T-helper 2 cell treated with Interferon-gamma antibody and Interleukin-4, amounts not matched to agents 5 μg/mL and 100 μg/mL, for 36 hours (primary cell): ENCODE measurements around the gene MED9.

Experiments used
- DNase-seq: peaks from one replicate; pipeline ENCODE4 v3.0.0; 2021; ENCODE audit warnings: low spot score
- H3K27ac Mint-ChIP-seq: one replicate; pipeline ENCODE4 v1.8.0; 2021; ENCODE audit warnings: mild to moderate bottlenecking, mixed read lengths
- H3K27me3 Mint-ChIP-seq: one replicate; pipeline ENCODE4 v1.8.0; 2021; ENCODE audit warnings: low read depth, mixed read lengths
- H3K36me3 Mint-ChIP-seq: one replicate; pipeline ENCODE4 v1.8.0; 2021; ENCODE audit warnings: low read depth, mixed read lengths
- H3K4me1 Mint-ChIP-seq: one replicate; pipeline ENCODE4 v1.8.0; 2021; ENCODE audit warnings: low read depth, mixed read lengths
- H3K4me3 Mint-ChIP-seq: one replicate; pipeline ENCODE4 v1.8.0; 2022; ENCODE audit warnings: mild to moderate bottlenecking, moderate library complexity, mixed read lengths
- H3K9me3 Mint-ChIP-seq: one replicate; pipeline ENCODE4 v1.8.0; 2021; ENCODE audit warnings: mixed read lengths

The MED9 gene

DNA sequence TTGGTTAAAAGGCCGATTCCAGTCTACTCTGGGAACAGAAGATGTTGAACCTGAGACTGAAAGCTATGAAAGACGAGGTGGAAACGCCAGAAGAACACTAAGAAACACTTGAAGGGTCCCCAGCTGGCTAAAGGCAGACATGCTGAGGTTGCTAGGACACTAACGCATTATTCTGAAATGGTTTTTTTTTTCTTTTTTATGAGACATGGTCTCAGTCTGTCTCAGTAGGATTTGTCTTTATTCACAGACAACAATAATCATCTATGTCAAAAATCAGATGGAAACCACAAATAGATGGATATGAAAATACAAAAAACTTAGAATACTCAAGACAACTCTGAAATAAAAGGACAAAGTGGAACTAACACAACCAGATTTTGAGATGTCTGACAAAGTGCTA, 54.4 kb downstream of the MED9 start:
- no peaks in the 10 kb centered on the region for H3K9me3 Mint-ChIP-seq

DNA sequence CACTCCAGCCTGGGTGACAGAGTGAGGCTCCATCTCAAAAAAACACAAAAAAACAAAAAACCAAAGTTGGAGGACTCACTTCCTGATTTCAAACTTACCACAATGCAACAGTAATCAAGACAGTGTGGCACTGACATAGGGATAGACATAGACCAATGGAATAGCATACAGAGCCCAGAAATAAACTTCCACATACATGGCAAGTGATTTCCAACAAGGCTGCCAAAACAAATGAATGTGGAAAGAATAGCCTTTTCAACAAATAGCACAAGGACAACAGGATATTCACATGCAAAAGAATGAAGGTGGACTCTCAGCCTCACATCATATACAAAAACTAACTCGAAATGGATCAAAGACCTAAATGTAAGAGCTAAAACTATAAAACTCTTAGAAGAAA, 56.2 kb downstream of the MED9 start:
- H3K27ac Mint-ChIP-seq: no peak overlapping the region
- H3K4me1 Mint-ChIP-seq: no peaks in the 10 kb centered on the region
- DNase-seq: no peak
- peaks cover 3% of the 10 kb centered on the region for H3K27me3 Mint-ChIP-seq
- no peaks in the 10 kb centered on the region for H3K9me3 Mint-ChIP-seq
- H3K36me3 Mint-ChIP-seq: no peaks in the 10 kb centered on the region
- no peak overlapping the region for H3K4me3 Mint-ChIP-seq

More for the DNA sequence above, 54.4 kb downstream of the MED9 start:
- H3K27ac Mint-ChIP-seq: no peak overlapping the region
- H3K4me1 Mint-ChIP-seq: no peaks in the 10 kb centered on the region
- peaks cover 3% of the 10 kb centered on the region for H3K27me3 Mint-ChIP-seq
- no peaks in the 10 kb centered on the region for H3K36me3 Mint-ChIP-seq
- no peak for DNase-seq
- no peak overlapping the region for H3K4me3 Mint-ChIP-seq

DNA sequence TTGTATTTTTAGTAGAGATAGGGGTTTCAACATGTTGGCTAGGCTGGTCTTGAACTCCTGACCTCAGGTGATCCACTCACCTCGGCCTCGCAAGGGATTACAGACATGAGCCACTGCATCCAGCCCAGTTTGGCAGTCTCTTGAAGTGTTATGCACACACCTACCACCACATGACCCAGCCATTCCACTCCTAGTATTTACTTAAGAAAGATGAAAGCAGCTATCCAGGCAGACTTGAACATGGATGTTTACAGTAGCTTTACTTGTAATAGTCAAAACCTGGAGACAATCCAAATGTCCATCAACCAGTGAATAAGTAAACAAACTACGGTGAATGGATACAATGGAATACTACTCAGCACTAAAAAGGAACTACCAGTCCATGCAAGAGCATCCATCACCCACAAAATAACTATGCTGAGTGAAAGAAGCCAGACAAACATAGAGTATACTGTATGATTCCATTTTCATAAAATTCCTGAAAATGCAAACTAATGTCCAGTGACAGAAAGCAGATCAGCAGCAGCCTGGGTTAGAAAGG, 57.2 kb downstream of the MED9 start:
- Mint-ChIP-seq H3K36me3 (no peaks in the 10 kb centered on the region), H3K4me1 (no peaks in the 10 kb centered on the region), H3K27ac (no peak overlapping the region), H3K4me3 (no peak overlapping the region), H3K27me3 (peaks cover 3% of the 10 kb centered on the region), H3K9me3 (no peaks in the 10 kb centered on the region)
- DNase-seq: no peak

DNA sequence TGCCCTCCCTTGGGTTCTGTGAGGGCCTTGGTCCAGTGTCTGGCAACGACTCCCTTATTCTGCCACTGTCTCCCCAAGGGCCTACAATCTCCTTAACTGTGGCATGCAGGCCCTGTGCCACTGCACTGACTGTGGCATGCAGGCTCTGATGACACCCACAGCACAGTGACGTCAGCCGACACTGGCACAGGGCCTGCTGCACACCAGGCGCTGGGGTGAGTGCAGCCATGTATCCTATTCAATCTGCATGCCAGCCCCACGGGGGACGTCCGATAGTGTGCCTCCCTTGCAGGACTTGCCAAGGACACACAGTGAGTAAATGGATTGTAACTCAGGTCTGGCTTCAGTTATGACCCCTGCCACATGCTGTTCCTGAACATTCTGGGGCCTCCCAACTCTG, 59.2 kb downstream of the MED9 start:
- Mint-ChIP-seq H3K27me3 (peaks cover 3% of the 10 kb centered on the region), H3K9me3 (no peaks in the 10 kb centered on the region), H3K27ac (no peak overlapping the region), H3K4me1 (no peaks in the 10 kb centered on the region), H3K36me3 (no peaks in the 10 kb centered on the region), H3K4me3 (no peak overlapping the region)
- DNase-seq: no peak

DNA sequence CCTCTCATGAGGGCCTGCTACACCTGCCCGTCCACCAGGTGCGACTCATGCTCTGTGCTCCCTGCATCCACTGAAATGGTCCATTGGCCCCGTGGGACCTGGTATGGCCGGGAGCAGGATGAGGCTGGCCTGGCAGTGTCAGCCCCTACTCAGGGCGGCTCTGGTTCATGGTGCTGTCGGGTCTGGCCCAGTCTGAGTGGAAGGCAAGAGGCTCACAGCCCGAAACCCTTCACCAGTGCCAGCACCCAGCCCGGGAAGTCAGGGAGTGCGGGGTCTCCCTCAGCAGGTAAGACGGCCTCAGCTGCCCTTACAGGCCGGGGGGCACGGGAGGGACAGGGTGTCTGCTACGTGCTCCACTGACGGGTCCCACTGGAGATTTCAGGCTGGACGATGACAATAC, 59.9 kb downstream of the MED9 start:
- no peaks in the 10 kb centered on the region for H3K9me3 Mint-ChIP-seq
- H3K4me1 Mint-ChIP-seq: no peaks in the 10 kb centered on the region
- no peak overlapping the region for H3K27ac Mint-ChIP-seq
- H3K27me3 Mint-ChIP-seq: peaks cover 3% of the 10 kb centered on the region
- no peak overlapping the region for H3K4me3 Mint-ChIP-seq
- H3K36me3 Mint-ChIP-seq: no peaks in the 10 kb centered on the region
- no peak for DNase-seq

DNA sequence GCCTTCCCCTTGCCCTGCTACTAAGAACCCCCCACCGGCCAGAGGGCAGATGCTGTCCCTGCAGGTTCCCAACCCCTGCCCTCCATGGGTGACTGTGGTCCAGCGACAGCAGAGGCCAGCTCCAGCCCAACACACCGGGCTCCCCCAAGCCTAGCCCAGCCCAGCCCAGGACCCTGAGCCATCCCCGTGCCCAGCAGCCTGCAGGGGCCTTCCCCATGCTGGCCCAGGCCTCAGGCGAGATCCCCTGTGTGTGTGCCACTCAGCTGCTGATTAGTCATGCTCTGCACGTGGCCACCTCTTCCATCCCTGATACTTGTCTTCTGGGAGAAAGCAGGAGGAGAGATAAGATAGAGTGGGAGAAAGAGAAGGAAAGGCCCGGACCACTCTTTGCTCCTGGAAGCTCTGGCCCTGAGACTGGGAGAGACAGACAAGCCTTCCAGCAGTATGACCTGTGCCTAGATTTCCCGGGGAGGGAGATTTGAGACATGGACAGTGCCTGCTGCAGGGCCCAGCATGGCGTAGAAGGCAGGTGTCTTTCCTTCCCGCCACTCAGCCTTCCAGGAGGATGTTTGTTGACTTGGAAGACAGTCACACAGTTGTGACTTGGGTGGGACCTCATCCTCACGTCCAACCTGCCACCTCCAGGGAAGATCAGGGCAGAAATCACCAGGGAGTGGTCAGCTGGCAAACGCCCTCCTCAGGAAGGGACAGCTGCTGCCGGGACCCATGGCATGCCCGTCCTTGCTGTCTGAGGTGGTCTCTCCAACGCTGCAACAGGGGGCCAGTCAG, 60.7 kb downstream of the MED9 start:
- Mint-ChIP-seq H3K27ac (no peak overlapping the region), H3K4me3 (no peak overlapping the region), H3K9me3 (no peaks in the 10 kb centered on the region), H3K4me1 (no peaks in the 10 kb centered on the region), H3K36me3 (no peaks in the 10 kb centered on the region), H3K27me3 (no peaks in the 10 kb centered on the region)
- DNase-seq: no peak

DNA sequence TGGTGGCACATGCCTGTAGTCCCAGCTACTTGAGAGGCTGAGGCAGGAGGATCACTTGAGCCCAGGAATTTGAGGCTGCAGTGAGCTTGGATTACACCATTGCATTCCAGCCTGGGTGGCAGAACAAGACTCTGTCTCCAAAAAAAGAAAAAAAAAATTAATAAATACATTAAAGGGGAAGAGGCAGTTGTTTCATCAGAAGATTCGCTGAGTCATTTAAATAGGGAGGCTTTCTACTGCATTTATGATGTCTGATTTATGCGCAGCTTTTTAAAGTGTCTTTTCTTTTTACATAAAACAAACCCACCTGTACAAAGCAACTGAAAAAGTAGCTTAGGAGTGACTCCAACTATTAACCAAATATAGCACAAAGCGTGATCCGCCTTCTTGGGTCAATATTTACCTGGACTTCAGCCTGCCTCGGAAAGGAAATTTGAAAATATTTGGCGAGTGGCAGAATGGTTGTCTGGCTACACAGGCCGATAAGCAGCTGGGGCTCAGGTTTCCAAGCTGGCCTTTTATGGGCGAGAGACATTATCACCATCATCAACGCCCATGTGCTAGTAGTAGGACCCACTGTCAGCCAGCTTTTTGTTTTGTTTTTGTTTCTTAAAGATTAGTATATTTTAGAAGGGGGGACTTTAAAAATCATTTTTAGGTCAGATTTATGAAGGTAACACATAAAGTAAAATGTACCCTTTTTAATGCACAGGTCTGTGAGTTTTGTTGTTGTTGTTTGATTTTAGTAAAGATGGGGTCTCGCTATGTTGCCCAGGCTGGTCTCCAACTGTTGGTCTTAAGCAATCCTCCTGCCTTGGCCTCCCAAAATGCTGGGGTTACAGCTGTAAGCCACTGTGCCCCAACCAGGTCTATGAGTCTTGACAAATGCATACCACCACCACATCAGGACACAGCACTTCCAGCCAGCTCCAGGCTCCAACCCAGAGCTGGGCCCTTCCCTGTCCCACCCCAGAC, 61.9 kb downstream of the MED9 start:
- no peak for DNase-seq
- H3K4me3 Mint-ChIP-seq: no peak overlapping the region
- H3K4me1 Mint-ChIP-seq: no peaks in the 10 kb centered on the region
- H3K36me3 Mint-ChIP-seq: no peaks in the 10 kb centered on the region
- no peaks in the 10 kb centered on the region for H3K27me3 Mint-ChIP-seq
- H3K9me3 Mint-ChIP-seq: no peaks in the 10 kb centered on the region
- H3K27ac Mint-ChIP-seq: no peak overlapping the region

DNA sequence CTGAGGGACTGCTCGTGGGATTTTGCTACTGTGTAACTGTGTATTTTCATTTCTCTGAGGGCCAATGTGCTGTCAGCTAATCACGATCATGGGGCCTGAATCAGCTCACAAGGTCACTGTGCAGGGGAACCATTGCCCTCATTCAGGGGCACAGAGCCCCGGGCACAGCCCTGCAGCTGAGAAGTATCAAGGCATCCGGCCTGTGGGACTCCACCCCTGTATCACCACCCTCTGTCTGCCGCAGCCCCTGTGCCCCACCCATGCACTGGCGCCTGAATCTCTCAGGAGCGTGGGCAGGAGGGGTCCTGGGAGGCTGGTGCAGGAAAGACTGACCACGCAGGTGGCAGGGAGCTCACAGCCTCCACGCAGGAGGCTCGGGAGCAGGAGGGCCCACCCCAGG, 62.8 kb downstream of the MED9 start:
- no peaks in the 10 kb centered on the region for H3K9me3 Mint-ChIP-seq
- no peaks in the 10 kb centered on the region for H3K36me3 Mint-ChIP-seq
- no peaks in the 10 kb centered on the region for H3K4me1 Mint-ChIP-seq
- H3K27me3 Mint-ChIP-seq: no peaks in the 10 kb centered on the region
- no peak for DNase-seq
- H3K4me3 Mint-ChIP-seq: no peak overlapping the region
- no peak overlapping the region for H3K27ac Mint-ChIP-seq

DNA sequence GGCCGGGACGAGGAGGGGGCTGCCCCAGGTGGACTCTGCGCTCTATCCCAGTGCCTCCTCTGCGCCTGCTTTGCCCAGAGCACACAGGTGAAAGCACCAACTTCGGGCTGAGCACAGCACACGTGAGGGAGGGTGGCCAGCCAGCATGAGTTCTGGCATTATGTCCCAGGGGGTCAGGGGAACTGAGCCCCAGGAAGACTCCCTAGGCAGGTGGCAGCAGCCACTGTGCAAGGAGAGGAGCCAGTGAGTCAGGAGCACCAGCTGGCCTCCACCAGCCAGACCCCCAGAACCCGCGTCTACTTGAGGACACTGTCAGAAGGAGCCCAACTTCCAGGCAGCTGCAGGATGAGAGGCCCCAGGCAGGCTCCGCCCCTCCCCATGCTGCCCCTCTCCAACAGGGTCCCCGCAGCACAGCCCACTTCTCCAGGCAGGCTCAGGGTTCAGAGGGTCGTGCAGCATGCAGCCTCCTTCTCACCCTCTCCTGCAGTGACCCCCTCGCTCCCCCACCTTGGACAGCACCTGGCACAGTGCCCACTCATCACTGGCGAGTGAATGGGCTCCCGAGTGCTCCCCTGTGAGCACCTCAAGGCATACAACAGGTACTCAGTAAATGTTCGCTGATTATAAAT, 63.6 kb downstream of the MED9 start:
- Mint-ChIP-seq H3K4me3 (no peak overlapping the region), H3K36me3 (no peaks in the 10 kb centered on the region), H3K4me1 (no peaks in the 10 kb centered on the region), H3K27me3 (no peaks in the 10 kb centered on the region), H3K9me3 (no peaks in the 10 kb centered on the region), H3K27ac (no peak overlapping the region)
- no peak for DNase-seq

DNA sequence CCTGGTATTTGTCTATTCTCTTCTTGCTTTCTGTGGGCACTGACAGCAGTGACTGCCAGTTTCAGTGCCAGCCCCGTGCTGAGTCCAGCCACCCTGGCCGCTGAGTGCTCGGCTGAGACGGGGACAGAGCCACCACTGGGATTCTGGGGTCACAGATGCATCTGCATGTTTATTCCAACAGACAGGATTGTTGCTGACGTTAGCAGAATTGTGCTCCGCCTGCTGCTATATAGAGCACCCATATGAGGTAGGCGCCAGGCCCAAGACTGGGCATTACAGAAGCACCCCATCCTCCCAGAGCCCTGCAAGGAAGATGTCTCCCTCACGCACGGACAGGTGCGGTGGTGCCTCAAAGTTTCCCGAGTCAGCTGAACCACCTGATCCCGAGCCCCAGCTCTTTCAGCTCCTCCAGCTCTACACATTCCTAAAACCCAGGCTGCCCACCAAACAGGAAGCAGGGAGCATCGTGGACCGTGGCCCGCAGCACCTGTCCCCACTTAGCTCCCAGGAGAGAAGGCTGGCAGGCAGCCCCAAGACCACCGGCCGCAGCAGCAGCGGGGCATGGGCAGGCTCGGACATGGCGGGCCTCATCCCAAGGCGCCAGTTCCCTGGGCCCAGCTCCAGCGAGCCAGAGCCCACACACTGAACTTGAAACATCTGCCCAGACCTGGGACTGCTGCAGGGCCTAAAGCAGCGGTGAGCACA, 64.3 kb downstream of the MED9 start:
- Mint-ChIP-seq H3K4me1 (no peaks in the 10 kb centered on the region), H3K27me3 (no peaks in the 10 kb centered on the region), H3K36me3 (no peaks in the 10 kb centered on the region), H3K27ac (no peak overlapping the region), H3K4me3 (no peak overlapping the region), H3K9me3 (no peaks in the 10 kb centered on the region)
- DNase-seq: no peak

DNA sequence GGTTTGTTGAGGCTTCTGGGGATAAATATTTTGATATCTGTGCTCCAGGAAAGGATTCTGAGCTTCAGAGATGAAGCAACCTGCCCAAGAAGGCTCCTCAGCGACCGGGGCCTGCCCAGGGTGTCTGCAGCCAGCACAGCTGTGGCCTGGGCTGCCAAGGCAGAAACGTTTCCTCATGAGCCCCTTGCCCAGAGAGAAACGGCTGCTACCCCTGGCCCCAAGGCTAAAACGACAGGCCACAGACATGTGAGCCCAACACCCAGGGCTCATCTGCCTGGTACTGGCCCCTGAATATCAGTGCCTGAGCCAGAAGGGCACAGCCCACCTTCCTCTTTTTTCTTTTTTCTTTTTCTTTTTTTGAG, 64.8 kb downstream of the MED9 start:
- Mint-ChIP-seq H3K4me3 (no peak overlapping the region), H3K36me3 (no peaks in the 10 kb centered on the region), H3K9me3 (no peaks in the 10 kb centered on the region), H3K27ac (no peak overlapping the region), H3K27me3 (no peaks in the 10 kb centered on the region), H3K4me1 (no peaks in the 10 kb centered on the region)
- DNase-seq: no peak
